Measurements from ENCODE around the gene SIRT3.

Gene SIRT3

GRCh38 chr11:213111-213510 is 23.0 kb downstream of the SIRT3 start:
- no peak for DNase-seq (ENCODE audit: low spot score)
- TF ChIP-seq CTCF (IDR thresholded peaks at IDR 0.05) = no peak
- Histone ChIP-seq H3K4me3 (no peak overlapping the region), H3K27ac (no peak overlapping the region)

- no peak for DNase-seq (ENCODE audit: low spot score)
These were observed 23.7 kb downstream of the SIRT3 start for GRCh38 chr11:212150-213100.

GRCh38 chr11:211741-212140 is 24.4 kb downstream of the SIRT3 start:
- no peak for DNase-seq (ENCODE audit: low spot score)

More at GRCh38 chr11:212150-213100, 23.7 kb downstream of the SIRT3 start:
- no peak for TF ChIP-seq CTCF (IDR thresholded peaks at IDR 0.05)
- Histone ChIP-seq H3K27ac (no peak overlapping the region), H3K4me3 (no peak overlapping the region)

GRCh38 chr11:211295-211694 is 24.8 kb downstream of the SIRT3 start:
- TF ChIP-seq CTCF (IDR thresholded peaks at IDR 0.05) = no peak
- Histone ChIP-seq H3K27ac (no peak overlapping the region), H3K4me3 (no peak overlapping the region)
- DNase-seq (ENCODE audit: low spot score) = no peak

More at GRCh38 chr11:211741-212140, 24.4 kb downstream of the SIRT3 start:
- no peak for TF ChIP-seq CTCF (IDR thresholded peaks at IDR 0.05)
- Histone ChIP-seq H3K4me3 (no peak overlapping the region), H3K27ac (no peak overlapping the region)

- Histone ChIP-seq H3K4me3 (peak overlapping the region; percentile 77), H3K27ac (peak overlapping the region in 1 of 2 donors; percentile 21)
- no peak for TF ChIP-seq CTCF (IDR thresholded peaks at IDR 0.05)
- no peak for DNase-seq (ENCODE audit: low spot score)
These were observed 25.4 kb downstream of the SIRT3 start for GRCh38 chr11:210803-211180.

- TF ChIP-seq CTCF (IDR thresholded peaks at IDR 0.05) = no peak
- Histone ChIP-seq H3K4me3 (peak overlapping the region; percentile 77), H3K27ac (peak overlapping the region in 1 of 2 donors; percentile 21)
- no peak for DNase-seq (ENCODE audit: low spot score)
These were observed 25.9 kb downstream of the SIRT3 start for GRCh38 chr11:210122-210802.
